ENCODE results near the gene PRKCH. TPM values are rescaled to one million over a fixed set of nuclear protein-coding genes. Genes with fewer than 3 reads are reported as not detected.
A peak's percentile ranks its signal among the peaks of the same experiment; 100 is the strongest.

Gene PRKCH
- total RNA-seq, 1 donor from 2014 or later: 43.0 TPM

- intact Hi-C loops (cut with DNase I): no loop called here
- peak overlapping the region; percentile 39 for H3K27ac ChIP-seq
- no peak overlapping the region for H3K4me3 ChIP-seq
- H3K9me3 ChIP-seq: no peaks in the 10 kb centered on the region
- no peak for TF ChIP-seq POLR2AphosphoS5 (IDR thresholded peaks at IDR 0.05; ENCODE audit: insufficient read depth in 1 of 2, low read depth in 1 of 2)
- TF ChIP-seq POLR2A (IDR thresholded peaks at IDR 0.05): no peak
- TF ChIP-seq CTCF (IDR thresholded peaks at IDR 0.05): no peak
- H3K36me3 ChIP-seq: no peaks in the 10 kb centered on the region
- H3K27me3 ChIP-seq: no peaks in the 10 kb centered on the region
- H3K4me1 ChIP-seq: peaks cover 76% of the 10 kb centered on the region
- DNase-seq (ENCODE audit: extremely low spot score in 2 of 2): no peak
Observed at GRCh38 chr14:61513986-61514830, 192.8 kb downstream of the PRKCH start.

GRCh38 chr14:61514927-61515326 lies 193.5 kb downstream of the PRKCH start:
- DNase-seq (ENCODE audit: extremely low spot score in 2 of 2): no peak
- H3K4me1 ChIP-seq: peaks cover 76% of the 10 kb centered on the region
- H3K4me3 ChIP-seq: no peak overlapping the region
- intact Hi-C loops (cut with DNase I): no loop called here
- peak overlapping the region; percentile 2 for H3K27ac ChIP-seq
- TF ChIP-seq CTCF (IDR thresholded peaks at IDR 0.05) (no peak), POLR2AphosphoS5 (IDR thresholded peaks at IDR 0.05; ENCODE audit: insufficient read depth in 1 of 2, low read depth in 1 of 2) (no peak), POLR2A (IDR thresholded peaks at IDR 0.05) (no peak)
- no peaks in the 10 kb centered on the region for H3K36me3 ChIP-seq
- no peaks in the 10 kb centered on the region for H3K9me3 ChIP-seq
- no peaks in the 10 kb centered on the region for H3K27me3 ChIP-seq

GRCh38 chr14:61515436-61516117 lies 194.2 kb downstream of the PRKCH start:
- DNase-seq (ENCODE audit: extremely low spot score in 2 of 2): no peak
- H3K9me3 ChIP-seq: no peaks in the 10 kb centered on the region
- peak overlapping the region; percentile 2 for H3K27ac ChIP-seq
- intact Hi-C loops (cut with DNase I): no loop called here
- no peak overlapping the region for H3K4me3 ChIP-seq
- H3K36me3 ChIP-seq: no peaks in the 10 kb centered on the region
- H3K27me3 ChIP-seq: no peaks in the 10 kb centered on the region
- TF ChIP-seq CTCF (IDR thresholded peaks at IDR 0.05) (no peak), POLR2AphosphoS5 (IDR thresholded peaks at IDR 0.05; ENCODE audit: insufficient read depth in 1 of 2, low read depth in 1 of 2) (peak in 1 of 2 donors; percentile 6)
- peaks cover 76% of the 10 kb centered on the region for H3K4me1 ChIP-seq

- Histone ChIP-seq H3K36me3 (no peaks in the 10 kb centered on the region), H3K4me3 (no peak overlapping the region), H3K27ac (peak overlapping the region; percentile 41), H3K9me3 (no peaks in the 10 kb centered on the region), H3K27me3 (no peaks in the 10 kb centered on the region), H3K4me1 (peaks cover 72% of the 10 kb centered on the region)
- DNase-seq (ENCODE audit: extremely low spot score in 2 of 2): no peak
- TF ChIP-seq POLR2AphosphoS5 (IDR thresholded peaks at IDR 0.05; ENCODE audit: insufficient read depth in 1 of 2, low read depth in 1 of 2) (no peak), CTCF (IDR thresholded peaks at IDR 0.05) (no peak), POLR2A (IDR thresholded peaks at IDR 0.05) (no peak)
- intact Hi-C loops (cut with DNase I): no loop called here
Observed at GRCh38 chr14:61516118-61516743, 194.9 kb downstream of the PRKCH start.
